SK-N-SH (cell line): Measurements from ENCODE around the gene CABP4. TPM values are rescaled to one million over a fixed set of nuclear protein-coding genes. Genes with fewer than 3 reads are reported as not detected.
A peak's percentile ranks its signal among the peaks of the same experiment; 100 is the strongest.

Experiments used
- CTCF ChIA-PET: fragments of 300-600, 350-600 bp; formaldehyde crosslinking; extraction: SDS; loops from one replicate; lab custom pipeline; 2021; lab: Yijun Ruan, JAX
- POLR2A ChIA-PET: fragments of 350-600 bp; sonication (Branson Sonifier 250); formaldehyde crosslinking; extraction: SDS; loops from one replicate; lab custom pipeline; 2020; ENCODE audit warnings: antibody characterized with exemption, inconsistent platforms; lab: Yijun Ruan, JAX
- DNase-seq: peaks from one replicate; pipeline ENCODE4 v3.0.0; 2012
- H2AFZ ChIP-seq: fragments of 200-600 bp; sonication (generic); 2 replicates; pipeline ENCODE4 v1.8.1; 2016; ENCODE audit warnings: antibody characterized with exemption, mild to moderate bottlenecking, low read depth
- H3F3A ChIP-seq: fragments of 200-600 bp; sonication (generic); replicated peaks from 2 replicates; pipeline ENCODE3; 2016; ENCODE audit warnings: antibody characterized with exemption, mild to moderate bottlenecking; ENCODE audit not compliant: insufficient read depth
- H3K27ac ChIP-seq, 2 experiments: fragments of 200-500 bp in 1 of 2; fragments of 200-600 bp in 1 of 2; sonication (Bioruptor generic) in 1 of 2; sonication (generic), shearing (Covaris generic) in 1 of 2; 2 replicates each; pipeline versions ENCODE4 v1.5.1 to v1.6.1; 2014 to 2016; ENCODE audit warnings: low read depth in 2 of 2, inconsistent platforms in 1 of 2, low read length in 1 of 2, mild to moderate bottlenecking in 1 of 2, mixed read lengths in 1 of 2
- H3K27me3 ChIP-seq: fragments of 200-600 bp; sonication (generic), shearing (Covaris generic); 2 replicates; pipeline ENCODE4 v1.6.1; 2016; ENCODE audit warnings: mixed run types; ENCODE audit not compliant: insufficient read depth
- H3K36me3 ChIP-seq, 2 experiments: fragments of 200-500 bp in 1 of 2; fragments of 200-600 bp in 1 of 2; sonication (Bioruptor generic) in 1 of 2; sonication (generic) in 1 of 2; replicated peaks in 1 of 2; 2 replicates each; pipeline versions ENCODE3 to v1.5.1; 2014 to 2016; ENCODE audit warnings: low read length in 1 of 2, mild to moderate bottlenecking in 1 of 2; ENCODE audit not compliant: insufficient read depth in 2 of 2, control insufficient read depth in 1 of 2
- H3K4me1 ChIP-seq, 2 experiments: fragments of 200-500 bp in 1 of 2; fragments of 200-600 bp in 1 of 2; sonication (Bioruptor generic) in 1 of 2; sonication (generic), shearing (Covaris generic) in 1 of 2; 2 replicates each; pipeline versions ENCODE4 v1.5.1 to v1.6.1; 2014 to 2016; ENCODE audit warnings: low read depth in 1 of 2, low read length in 1 of 2, mixed run types in 1 of 2; ENCODE audit not compliant: insufficient read depth in 2 of 2, control insufficient read depth in 1 of 2
- H3K4me2 ChIP-seq: fragments of 200-600 bp; sonication (generic), shearing (Covaris generic); 2 replicates; pipeline ENCODE4 v1.6.1; 2017; ENCODE audit warnings: mixed run types
- H3K4me3 ChIP-seq, 2 experiments: fragments of 200-500 bp in 1 of 2; fragments of 200-600 bp in 1 of 2; sonication (Bioruptor generic) in 1 of 2; sonication (generic), shearing (Covaris generic) in 1 of 2; 2 replicates each; pipeline versions ENCODE4 v1.5.1 to v1.8.1; 2014 to 2016; ENCODE audit warnings: low read depth in 2 of 2, inconsistent platforms in 1 of 2, low read length in 1 of 2, mild to moderate bottlenecking in 1 of 2, mixed read lengths in 1 of 2, moderate library complexity in 1 of 2
- H3K79me2 ChIP-seq: fragments of 200-600 bp; sonication (generic); 2 replicates; pipeline ENCODE4 v1.8.1; 2017; ENCODE audit warnings: mild to moderate bottlenecking; ENCODE audit not compliant: insufficient read depth
- H3K9ac ChIP-seq: fragments of 200-600 bp; sonication (generic); 2 replicates; pipeline ENCODE4 v1.6.1; 2017; ENCODE audit warnings: mixed run types
- H3K9me2 ChIP-seq: fragments of 200-600 bp; sonication (generic); 2 replicates; pipeline ENCODE4 v1.6.1; 2017; ENCODE audit warnings: mixed run types
- H3K9me3 ChIP-seq: fragments of 200-600 bp; sonication (generic); 2 replicates; pipeline ENCODE4 v1.6.1; 2017; ENCODE audit warnings: mixed run types, mild to moderate bottlenecking, moderate library complexity
- H4K20me1 ChIP-seq: fragments of 200-600 bp; sonication (generic); 2 replicates; pipeline ENCODE4 v1.6.1; 2017; ENCODE audit warnings: mild to moderate bottlenecking, mixed run types; ENCODE audit not compliant: insufficient read depth
- CHD2 ChIP-seq: fragments of 150-350 bp; IDR thresholded peaks from 2 replicates; pipeline ENCODE4 v1.6.1; 2018; ENCODE audit warnings: low read length; ENCODE audit not compliant: partially characterized antibody
- FOSL2 ChIP-seq: IDR thresholded peaks from 2 replicates; pipeline ENCODE4 v1.4.0; 2012; ENCODE audit warnings: low read depth, mild to moderate bottlenecking, moderate library complexity, borderline replicate concordance
- IRF3 ChIP-seq: fragments of 150-350 bp; IDR thresholded peaks from 2 replicates; pipeline ENCODE4 v1.6.1; 2016; ENCODE audit warnings: mild to moderate bottlenecking, low read depth, low read length
- JUND ChIP-seq: IDR thresholded peaks from 2 replicates; pipeline ENCODE4 v1.4.0; 2012
- MEF2A ChIP-seq: IDR thresholded peaks from 2 replicates; pipeline ENCODE4 v1.4.0; 2012; ENCODE audit warnings: low read depth, borderline replicate concordance
- POLR2AphosphoS5 ChIP-seq: IDR thresholded peaks from 2 replicates; pipeline ENCODE4 v1.6.1; 2012; ENCODE audit warnings: low read depth, low read length
- RAD21 ChIP-seq: IDR thresholded peaks from 2 replicates; pipeline ENCODE4 v1.6.1; 2012; ENCODE audit warnings: mild to moderate bottlenecking, low read length
- RFX5 ChIP-seq: IDR thresholded peaks from 2 replicates; pipeline ENCODE4 v1.6.1; 2012; ENCODE audit warnings: mild to moderate bottlenecking, improper control_type of control experiment, low read length
- SIN3A ChIP-seq: IDR thresholded peaks from 2 replicates; pipeline ENCODE4 v1.6.1; 2012; ENCODE audit warnings: low read depth, mild to moderate bottlenecking, low read length, moderate library complexity, borderline replicate concordance
- TAF1 ChIP-seq: IDR thresholded peaks from 2 replicates; pipeline ENCODE4 v1.6.1; 2012; ENCODE audit warnings: low read depth, mild to moderate bottlenecking, low read length, moderate library complexity, borderline replicate concordance
- TCF12 ChIP-seq: IDR thresholded peaks from 2 replicates; pipeline ENCODE4 v1.4.0; 2012
- USF2 ChIP-seq: fragments of 150-350 bp; IDR thresholded peaks from 2 replicates; pipeline ENCODE4 v1.6.1; 2017; ENCODE audit warnings: antibody characterized with exemption, low read length, low read depth, borderline replicate concordance
- YY1 ChIP-seq: IDR thresholded peaks from 2 replicates; pipeline ENCODE4 v1.4.0; 2012; ENCODE audit warnings: low read depth, mild to moderate bottlenecking
- ZBTB33 ChIP-seq: IDR thresholded peaks from 2 replicates; pipeline ENCODE4 v1.4.0; 2012; ENCODE audit warnings: low read depth, borderline replicate concordance
- WGBS: methylation state at CpG from one replicate; pipeline ENCODE4 v1.1.6; 2017; ENCODE audit warnings: low lambda C conversion rate; 5-methylcytosine and 5-hydroxymethylcytosine counted together
- polyA plus RNA-seq, 3 experiments: library from polyadenylated mRNA; depleted of rRNA; stranded (reverse); fragments of >200 nt; gene quantifications; 2 replicates each; pipeline ENCODE4 v1.2.3, GENCODE V29; 2012

CABP4 gene
- polyA plus RNA-seq, 1 of the 3 experiments (the other 2 are of a cell fraction) = not detected

- no peak for TF ChIP-seq SIN3A
Observed at GRCh38 chr11:67441098-67441563, 14.0 kb upstream of the CABP4 start (continued).

- POLR2A ChIA-PET = interaction anchor here (0.7 to 1.7 kb wide), 3 partner anchors 11 to 40 kb away, joined by 3 to 4 read pairs (median 3); partner anchors contain the start of genes PPP1CA and RPS6KB2
- Histone ChIP-seq H3K27ac (no peak overlapping the region), H3K9me3 (no peaks in the 10 kb centered on the region), H2AFZ (no peak overlapping the region), H3K4me1 (peaks cover 4 to 11% of the 10 kb centered on the region in 2 experiments; a peak in 3 of 4 replicates), H3K4me3 (peak overlapping the region in 1 of 2 experiments; percentile 83; a peak in 1 of 4 replicates), H3K9me2 (no peaks in the 10 kb centered on the region), H4K20me1 (no peaks in the 10 kb centered on the region), H3K27me3 (no peaks in the 10 kb centered on the region), H3F3A (no peaks in the 10 kb centered on the region), H3K36me3 (peaks cover 0 to 31% of the 10 kb centered on the region in 2 experiments), H3K9ac (no peak overlapping the region), H3K4me2 (peak overlapping the region; percentile 95; the same call in 1 of the 2 replicates), H3K79me2 (peaks cover 12% of the 10 kb centered on the region; the same call in 1 of the 2 replicates)
- WGBS = 87% methylated on average over 13 of the region's 28 CpGs
- CTCF ChIA-PET = interaction anchor here (0.7 kb wide), 1 partner anchor 12 kb away, joined by 3 read pairs; no protein-coding TSS in a partner anchor
- TF ChIP-seq RAD21 (no peak), ZBTB33 (no peak), CHD2 (no peak), SIN3A (no peak), FOSL2 (no peak), USF2 (no peak), TCF12 (no peak), IRF3 (no peak), RFX5 (no peak), POLR2AphosphoS5 (no peak), YY1 (no peak), MEF2A (no peak), TAF1 (no peak), JUND (no peak)
- no peak for DNase-seq
Observed at GRCh38 chr11:67441731-67442351, 13.3 kb upstream of the CABP4 start.
